Trophoblast cell (in vitro differentiated cells and primary cell): ENCODE measurements around the gene KRT28.

Experiments
- DNase-seq, 2 donors: peaks; one replicate each; pipeline ENCODE4 v3.0.0-alpha.2; 2016
- H2AFZ ChIP-seq: 2 replicates; pipeline ENCODE4 v1.6.1; 2013; ENCODE audit warnings: low read length, moderate library complexity, mild to moderate bottlenecking; ENCODE audit not compliant: insufficient read depth, poor library complexity
- H2AK5ac ChIP-seq: 2 replicates; pipeline ENCODE4 v1.6.1; 2013; ENCODE audit warnings: mild to moderate bottlenecking, low read length
- H2BK120ac ChIP-seq: 2 replicates; pipeline ENCODE4 v1.6.1; 2013; ENCODE audit warnings: low read length, mild to moderate bottlenecking, moderate library complexity; ENCODE audit not compliant: insufficient read depth, poor library complexity
- H2BK12ac ChIP-seq: 2 replicates; pipeline ENCODE4 v1.6.1; 2013; ENCODE audit warnings: mild to moderate bottlenecking, low read length, moderate library complexity
- H2BK5ac ChIP-seq: 2 replicates; pipeline ENCODE4 v1.6.1; 2013; ENCODE audit warnings: low read length, low read depth, moderate library complexity, mild to moderate bottlenecking; ENCODE audit not compliant: poor library complexity
- H3K14ac ChIP-seq: 2 replicates; pipeline ENCODE4 v1.6.1; 2013; ENCODE audit warnings: mild to moderate bottlenecking, low read length
- H3K18ac ChIP-seq: 2 replicates; pipeline ENCODE4 v1.6.1; 2013; ENCODE audit warnings: mild to moderate bottlenecking, low read length
- H3K23ac ChIP-seq: 2 replicates; pipeline ENCODE4 v1.6.1; 2013; ENCODE audit warnings: low read length
- H3K27ac ChIP-seq: 2 replicates; pipeline ENCODE4 v1.5.1; 2013; ENCODE audit warnings: low read depth, mild to moderate bottlenecking, inconsistent platforms, low read length, moderate library complexity
- H3K27me3 ChIP-seq: 2 replicates; pipeline ENCODE4 v1.6.1; 2013; ENCODE audit warnings: inconsistent platforms, mild to moderate bottlenecking, low read length, moderate library complexity; ENCODE audit not compliant: insufficient read depth
- H3K36me3 ChIP-seq, 2 experiments: 1 replicate in 1 of 2; 2 replicates in 1 of 2; pipeline ENCODE4 v1.6.1; 2013; ENCODE audit warnings: low read length in 2 of 2, mild to moderate bottlenecking in 2 of 2, moderate library complexity in 1 of 2; ENCODE audit not compliant: insufficient read depth in 2 of 2, control insufficient read depth in 1 of 2
- H3K4ac ChIP-seq: 2 replicates; pipeline ENCODE4 v1.6.1; 2013; ENCODE audit warnings: low read depth, mild to moderate bottlenecking, low read length, moderate library complexity
- H3K4me1 ChIP-seq, 2 experiments: 1 replicate in 1 of 2; 2 replicates in 1 of 2; pipeline ENCODE4 v1.6.1; 2013; ENCODE audit warnings: low read length in 2 of 2, mild to moderate bottlenecking in 2 of 2, moderate library complexity in 1 of 2; ENCODE audit not compliant: insufficient read depth in 2 of 2, control insufficient read depth in 1 of 2
- H3K4me2 ChIP-seq: 2 replicates; pipeline ENCODE4 v1.6.1; 2013; ENCODE audit warnings: inconsistent platforms, mild to moderate bottlenecking, low read length, moderate library complexity
- H3K4me3 ChIP-seq: 2 replicates; pipeline ENCODE4 v1.5.1; 2013; ENCODE audit warnings: mild to moderate bottlenecking, low read depth, low read length, inconsistent platforms
- H3K79me1 ChIP-seq: one replicate; pipeline ENCODE4 v1.6.1; 2013; ENCODE audit warnings: low read length
- H3K79me2 ChIP-seq: 2 replicates; pipeline ENCODE4 v1.6.1; 2013; ENCODE audit warnings: low read length, mild to moderate bottlenecking; ENCODE audit not compliant: control insufficient read depth, insufficient read depth, poor library complexity
- H3K9ac ChIP-seq: 2 replicates; pipeline ENCODE4 v1.6.1; 2013; ENCODE audit warnings: mild to moderate bottlenecking, low read length
- H3K9me3 ChIP-seq: 2 replicates; pipeline ENCODE4 v1.6.1; 2013; ENCODE audit warnings: low read depth, mild to moderate bottlenecking, control low read depth, inconsistent platforms, low read length; ENCODE audit not compliant: insufficient read depth
- H4K12ac ChIP-seq: 2 replicates; pipeline ENCODE4 v1.6.1; 2013; ENCODE audit warnings: low read depth, mild to moderate bottlenecking, low read length, moderate library complexity
- H4K8ac ChIP-seq: 2 replicates; pipeline ENCODE4 v1.6.1; 2013; ENCODE audit warnings: low read depth, mild to moderate bottlenecking, low read length, moderate library complexity
- H4K91ac ChIP-seq: one replicate; pipeline ENCODE4 v1.6.1; 2013; ENCODE audit warnings: low read depth, mild to moderate bottlenecking, low read length, moderate library complexity
- WGBS: extraction: QIAGEN DNeasy Blood & Tissue Kit; methylation state at CpG from one replicate; pipeline ENCODE4 v1.1.7; 2013; ENCODE audit warnings: missing lambda C conversion rate; ENCODE audit not compliant: insufficient read length, insufficient coverage; ENCODE audit errors: extremely low coverage; 5-methylcytosine and 5-hydroxymethylcytosine counted together

Gene KRT28

GRCh38 chr17:40760105-40761016 is 39.4 kb downstream of the KRT28 start:
- Histone ChIP-seq H4K91ac (no peak overlapping the region), H2AK5ac (no peak overlapping the region), H2BK120ac (no peak overlapping the region), H3K27ac (no peak overlapping the region), H3K36me3 (no peaks in the 10 kb centered on the region), H3K9me3 (peaks cover 11% of the 10 kb centered on the region), H3K4me1 (no peaks in the 10 kb centered on the region), H3K14ac (no peak overlapping the region), H3K4me2 (no peak overlapping the region), H3K27me3 (peaks cover 2% of the 10 kb centered on the region), H3K79me2 (no peaks in the 10 kb centered on the region), H3K79me1 (no peaks in the 10 kb centered on the region), H2AFZ (no peak overlapping the region), H3K9ac (no peak overlapping the region), H4K12ac (no peak overlapping the region), H2BK12ac (no peak overlapping the region), H2BK5ac (no peak overlapping the region), H4K8ac (no peak overlapping the region), H3K4me3 (no peak overlapping the region), H3K18ac (no peak overlapping the region), H3K23ac (no peak overlapping the region), H3K4ac (no peak overlapping the region)
- DNase-seq = no peak
- no CpG with 5 or more reads among the region's 1 CpG for WGBS

GRCh38 chr17:40755231-40755630 is 44.5 kb downstream of the KRT28 start, which contains the start of gene KRT25:
KRT25 (minus strand) TSS chr17:40755331; CDS start chr17:40755271, 60 bp downstream.
- H3K27ac ChIP-seq = no peak within 1 kb of the TSS
- H3K9me3 ChIP-seq = no peaks in the 10 kb centered on the region
- H3K27me3 ChIP-seq = no peaks in the 10 kb centered on the region
- no peak within 1 kb of the TSS for H4K12ac ChIP-seq
- H3K79me1 ChIP-seq = no peaks in the 10 kb centered on the region
- no peak within 1 kb of the TSS for H3K14ac ChIP-seq
- H4K91ac ChIP-seq = no peak within 1 kb of the TSS
- no peak within 1 kb of the TSS for H3K4me3 ChIP-seq
- no peak within 1 kb of the TSS for H2AK5ac ChIP-seq
- H4K8ac ChIP-seq = no peak within 1 kb of the TSS
- no peak within 1 kb of the TSS for H3K4ac ChIP-seq
- no peaks in the 10 kb centered on the region for H3K4me1 ChIP-seq
- H3K18ac ChIP-seq = no peak within 1 kb of the TSS
- H2BK12ac ChIP-seq = no peak within 1 kb of the TSS
- no CpG with 5 or more reads among the region's 4 CpGs for whole genome bisulfite sequencing
- no peak within 1 kb of the TSS for H2BK120ac ChIP-seq
- H2BK5ac ChIP-seq = no peak within 1 kb of the TSS
- no peak within 1 kb of the TSS for H2AFZ ChIP-seq
- no peak within 1 kb of the TSS for H3K4me2 ChIP-seq
- H3K79me2 ChIP-seq = no peaks in the 10 kb centered on the region
- H3K23ac ChIP-seq = no peak within 1 kb of the TSS
- H3K36me3 ChIP-seq = no peaks in the 10 kb centered on the region
- H3K9ac ChIP-seq = no peak within 1 kb of the TSS
- no peak for DNase-seq

DNA sequence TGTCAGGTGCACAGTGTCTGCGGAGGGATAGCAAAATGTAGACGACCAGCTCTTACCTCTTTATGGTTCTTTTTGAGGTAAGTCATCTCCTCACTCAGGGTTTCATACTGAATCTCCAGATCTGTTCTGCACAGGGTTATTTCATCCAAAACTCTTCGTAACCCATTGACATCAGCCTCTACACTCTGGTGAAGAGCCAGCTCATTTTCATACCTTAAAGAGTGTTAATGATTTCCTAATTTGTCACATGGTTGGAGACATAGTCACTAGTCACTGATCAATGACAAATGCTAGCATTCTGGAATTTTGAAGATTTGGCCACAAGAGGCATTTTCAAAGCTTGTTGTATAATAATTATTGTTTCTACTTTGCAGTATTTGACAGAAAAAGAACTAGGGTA is 46.0 kb downstream of the KRT28 start:
- Histone ChIP-seq H3K14ac (no peak overlapping the region), H2AK5ac (no peak overlapping the region), H2AFZ (no peak overlapping the region), H3K27me3 (no peaks in the 10 kb centered on the region), H2BK5ac (no peak overlapping the region), H3K79me2 (no peaks in the 10 kb centered on the region), H3K79me1 (no peaks in the 10 kb centered on the region), H3K27ac (no peak overlapping the region), H4K91ac (no peak overlapping the region), H3K36me3 (no peaks in the 10 kb centered on the region), H3K9ac (no peak overlapping the region), H3K4me3 (no peak overlapping the region), H3K4me1 (no peaks in the 10 kb centered on the region), H3K4me2 (no peak overlapping the region), H2BK120ac (no peak overlapping the region), H3K18ac (no peak overlapping the region), H3K4ac (no peak overlapping the region), H4K12ac (no peak overlapping the region), H3K23ac (no peak overlapping the region), H4K8ac (no peak overlapping the region), H2BK12ac (no peak overlapping the region), H3K9me3 (no peaks in the 10 kb centered on the region)
- WGBS = no CpG with 5 or more reads among the region's 3 CpGs
- DNase-seq = no peak

DNA sequence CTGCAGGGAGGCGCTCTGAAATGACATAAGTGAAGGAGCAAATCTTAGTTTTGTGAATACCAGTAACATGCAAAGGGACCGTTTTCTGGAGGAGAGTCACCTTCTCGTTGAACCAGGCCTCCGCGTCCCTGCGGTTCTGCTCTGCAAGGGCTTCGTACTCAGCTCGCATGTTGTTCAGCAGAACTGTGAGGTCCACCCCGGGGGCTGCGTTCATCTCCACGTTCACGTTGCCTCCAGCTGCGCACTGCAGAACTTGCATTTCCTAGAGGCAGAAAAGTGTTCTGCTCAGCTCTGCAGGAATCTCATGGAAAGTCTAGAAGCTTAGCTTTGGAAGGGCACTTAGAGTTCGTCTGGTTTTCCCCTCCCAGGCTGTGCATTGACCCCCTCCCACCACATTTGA is 48.7 kb downstream of the KRT28 start:
- H3K4me2 ChIP-seq = no peak overlapping the region
- H3K4me1 ChIP-seq = no peaks in the 10 kb centered on the region
- H3K4me3 ChIP-seq = no peak overlapping the region
- H2AK5ac ChIP-seq = no peak overlapping the region
- H3K27me3 ChIP-seq = no peaks in the 10 kb centered on the region
- H4K8ac ChIP-seq = no peak overlapping the region
- H3K79me1 ChIP-seq = no peaks in the 10 kb centered on the region
- no peak overlapping the region for H3K14ac ChIP-seq
- no peak overlapping the region for H3K9ac ChIP-seq
- H2AFZ ChIP-seq = no peak overlapping the region
- H4K91ac ChIP-seq = no peak overlapping the region
- H3K27ac ChIP-seq = no peak overlapping the region
- H2BK12ac ChIP-seq = no peak overlapping the region
- no peak overlapping the region for H3K4ac ChIP-seq
- no peaks in the 10 kb centered on the region for H3K9me3 ChIP-seq
- WGBS = no CpG with 5 or more reads among the region's 14 CpGs
- no peak overlapping the region for H3K23ac ChIP-seq
- no peaks in the 10 kb centered on the region for H3K36me3 ChIP-seq
- no peaks in the 10 kb centered on the region for H3K79me2 ChIP-seq
- H2BK5ac ChIP-seq = no peak overlapping the region
- DNase-seq = no peak
- no peak overlapping the region for H3K18ac ChIP-seq
- H4K12ac ChIP-seq = no peak overlapping the region
- no peak overlapping the region for H2BK120ac ChIP-seq
